GM12874 (cell line): Measurements from ENCODE around the gene RTEL1.

Source experiments
- CTCF ChIP-seq: IDR thresholded peaks from 2 replicates; pipeline ENCODE4 v1.5.1; 2011; ENCODE audit warnings: low read depth, mild to moderate bottlenecking, control low read depth, low read length, moderate library complexity; ENCODE audit not compliant: insufficient read depth

The RTEL1 gene

GRCh38 chr20:63697868-63698545, 39.9 kb downstream of the RTEL1 start:
- TF ChIP-seq CTCF, result no peak

- TF ChIP-seq CTCF, result no peak
Observed at GRCh38 chr20:63698739-63699465, 40.8 kb downstream of the RTEL1 start.

GRCh38 chr20:63699466-63700198, 41.5 kb downstream of the RTEL1 start:
- no peak for TF ChIP-seq CTCF

- TF ChIP-seq CTCF, result no peak
Observed at GRCh38 chr20:63700199-63701050, 42.3 kb downstream of the RTEL1 start.

- no peak for TF ChIP-seq CTCF
Observed at GRCh38 chr20:63701051-63701328, 42.9 kb downstream of the RTEL1 start.

GRCh38 chr20:63701329-63702035, 43.4 kb downstream of the RTEL1 start:
- no peak for TF ChIP-seq CTCF
